Activated naive CD4-positive, alpha-beta T cell (primary cell): ENCODE results near the gene HCLS1.
"Not testable (repeated sequence)": the region's sequence is repeated elsewhere in the genome, so short reads cannot be mapped to it uniquely, and the experiment has no call there.

Source experiments
- DNase-seq, 4 experiments: peaks; one replicate each; lab custom pipeline; 2025; lab: John Stamatoyannopoulos, UW

The HCLS1 gene

DNA sequence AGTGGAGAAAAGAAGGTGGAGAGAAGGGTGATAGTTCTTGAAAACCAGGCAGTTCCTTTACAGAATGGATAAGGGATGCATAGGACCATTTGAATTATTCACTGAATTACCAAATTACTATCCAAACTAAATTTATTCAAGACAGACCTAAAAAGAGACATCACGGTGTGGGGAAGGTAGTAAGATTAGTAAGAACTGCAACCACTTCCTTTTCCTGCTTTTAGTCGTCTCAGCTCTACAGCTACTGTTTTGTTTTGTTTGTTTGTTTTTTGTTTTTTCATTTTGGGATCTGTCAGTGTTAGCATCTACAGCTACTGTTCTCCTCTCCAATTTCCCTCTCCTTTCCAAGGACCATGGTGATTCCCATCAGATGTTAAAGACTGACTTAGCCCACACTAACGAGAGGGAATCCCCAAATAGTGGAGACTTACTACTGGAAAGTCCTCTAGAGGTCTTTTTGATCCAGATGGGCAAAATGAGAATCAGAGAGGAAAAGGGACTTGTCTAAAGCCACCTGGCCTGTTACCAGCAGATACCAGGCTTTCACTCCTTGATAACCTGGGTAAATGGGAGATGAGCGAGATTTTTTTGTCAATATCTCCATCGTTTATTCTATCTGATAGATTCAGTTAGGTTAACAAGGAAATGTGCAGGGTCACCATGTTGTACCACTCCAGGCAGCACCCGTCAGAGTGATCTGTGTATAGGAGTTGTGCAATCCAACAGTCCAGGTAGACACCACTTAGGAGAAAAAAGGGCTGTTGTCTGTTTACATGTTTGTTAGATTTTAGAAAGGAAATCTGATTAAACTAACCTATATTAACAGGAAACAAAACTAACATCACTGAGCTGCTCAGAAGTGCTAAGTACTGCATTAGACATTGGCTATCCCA is 6.0 kb downstream of the HCLS1 start:
- DNase-seq, result no peak

GRCh38 chr3:121651684-121652083 is 9.0 kb downstream of the HCLS1 start:
- DNase-seq, result no peak

DNA sequence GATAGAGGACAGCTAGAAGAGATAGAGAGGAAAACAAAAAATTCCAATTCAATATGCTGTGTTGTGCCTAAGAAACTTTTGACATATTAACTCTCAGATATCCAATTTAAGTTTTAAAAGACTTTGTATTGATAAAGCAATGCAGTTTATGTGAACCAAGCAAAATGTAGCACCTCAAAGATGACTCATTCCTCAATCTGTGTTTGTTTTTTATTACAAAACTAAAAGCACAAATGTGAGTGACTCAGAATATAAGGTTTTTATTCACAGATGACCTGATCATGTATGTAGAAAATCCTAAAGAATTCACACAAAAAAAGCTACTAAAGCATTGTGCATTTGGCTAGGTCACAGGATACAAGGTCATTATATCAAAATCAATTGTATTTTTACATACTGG is 11.1 kb downstream of the HCLS1 start:
- no peak for DNase-seq

GRCh38 chr3:121648219-121648958 is 12.3 kb downstream of the HCLS1 start:
- no peak for DNase-seq

GRCh38 chr3:121645054-121645453 is 15.6 kb downstream of the HCLS1 start:
- no peak for DNase-seq

GRCh38 chr3:121642601-121643314 is 17.9 kb downstream of the HCLS1 start:
- DNase-seq, result no peak

GRCh38 chr3:121641127-121641526 is 19.6 kb downstream of the HCLS1 start:
- no peak for DNase-seq

DNA sequence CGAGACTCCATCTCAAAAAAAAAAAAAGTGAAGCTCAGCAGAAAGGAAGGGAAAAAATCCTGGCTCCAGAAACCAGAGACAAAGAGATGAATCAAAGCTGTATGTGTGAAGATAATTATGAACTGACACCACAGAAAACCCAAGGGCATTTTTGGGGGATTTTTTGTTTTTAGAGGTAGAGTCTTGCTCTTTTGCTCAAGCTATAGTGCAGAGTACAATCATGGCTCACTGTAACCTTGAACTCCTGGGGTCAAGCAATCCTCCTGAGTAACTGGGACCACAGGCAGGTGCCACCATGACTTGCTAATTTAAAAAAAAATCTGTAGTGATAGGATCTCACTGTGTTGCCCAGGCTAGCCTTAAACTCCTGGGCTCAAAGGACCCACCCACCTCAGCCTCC is 22.8 kb downstream of the HCLS1 start:
- no peak for DNase-seq

- no peak for DNase-seq
Measured at GRCh38 chr3:121630355-121630754, 30.3 kb downstream of the HCLS1 start.

DNA sequence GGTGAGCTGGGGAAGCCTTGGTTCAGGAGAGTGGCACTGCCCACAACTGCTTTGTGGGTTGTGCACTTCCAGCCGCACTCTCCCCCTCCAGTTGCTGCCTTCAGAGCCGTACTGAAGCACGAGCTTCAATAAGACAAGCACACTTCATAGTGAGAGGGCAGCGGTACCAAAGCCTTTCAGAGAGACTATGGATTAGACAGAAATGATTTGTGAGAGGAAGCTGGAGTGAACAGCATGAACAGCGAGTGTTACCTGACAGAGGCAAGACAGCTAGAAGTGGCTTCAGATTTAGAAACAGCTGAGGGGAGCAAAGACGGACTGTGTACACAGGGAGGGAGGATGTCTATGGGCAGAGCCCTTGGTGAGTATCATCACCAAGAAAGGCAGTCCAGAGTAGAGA is 31.1 kb downstream of the HCLS1 start:
- no peak for DNase-seq

DNA sequence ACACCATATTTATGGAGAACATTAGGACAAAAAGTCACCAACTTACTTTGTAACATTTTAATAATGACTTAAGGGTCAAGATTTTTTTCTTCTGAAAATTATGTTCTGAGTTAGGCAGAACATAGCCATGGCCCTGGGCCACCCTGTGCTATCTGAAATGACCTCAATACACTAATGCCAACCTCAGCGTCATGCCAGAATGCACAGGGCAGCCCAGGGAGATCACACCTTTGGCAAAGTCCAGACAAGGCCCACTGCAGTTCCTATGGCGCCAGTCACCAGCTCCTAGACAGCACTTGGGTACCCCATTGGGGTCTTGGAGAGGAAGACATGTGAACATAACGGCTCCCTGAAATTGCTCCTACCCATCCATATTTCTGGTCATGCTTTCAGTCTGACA is 33.1 kb downstream of the HCLS1 start:
- DNase-seq, result no peak

DNA sequence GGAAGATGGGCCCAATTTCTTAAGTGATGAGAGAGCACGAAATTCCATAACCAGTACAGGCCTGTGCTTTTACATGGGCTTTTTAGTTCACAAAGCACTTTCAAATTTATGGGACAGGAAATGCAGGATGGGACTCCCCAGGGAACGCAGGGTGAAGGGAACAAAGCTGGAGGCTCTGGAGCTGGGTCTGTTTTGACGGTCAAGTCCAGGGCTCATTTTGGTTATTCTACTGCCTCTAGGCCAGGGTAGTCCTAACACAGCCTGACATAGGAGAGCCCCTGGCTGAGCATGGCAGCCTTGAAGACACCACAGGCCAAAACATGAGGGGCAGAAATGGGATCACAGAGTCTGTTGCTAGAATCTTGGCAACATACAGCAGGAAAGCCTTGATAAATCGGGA is 33.5 kb downstream of the HCLS1 start:
- DNase-seq, result no peak

DNA sequence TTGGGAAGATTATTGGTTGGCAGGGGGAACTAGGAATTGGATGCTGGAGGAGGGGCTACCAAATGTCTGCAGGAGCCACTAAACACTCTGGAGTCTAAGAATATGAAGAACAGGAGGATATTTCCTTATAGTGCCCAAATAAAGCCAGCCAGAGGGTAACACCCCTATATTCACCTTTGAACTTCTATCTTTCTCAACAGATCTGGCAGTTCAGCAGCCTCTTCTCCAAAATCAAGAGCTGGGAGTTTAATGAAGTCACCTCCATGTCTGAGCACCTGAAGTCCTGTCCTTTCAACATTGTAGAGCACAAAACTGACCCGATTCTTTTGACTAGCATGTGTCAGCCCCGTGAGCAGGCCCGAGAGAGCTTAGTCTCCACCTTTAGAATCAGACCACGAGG is 34.2 kb downstream of the HCLS1 start:
- no peak for DNase-seq

DNA sequence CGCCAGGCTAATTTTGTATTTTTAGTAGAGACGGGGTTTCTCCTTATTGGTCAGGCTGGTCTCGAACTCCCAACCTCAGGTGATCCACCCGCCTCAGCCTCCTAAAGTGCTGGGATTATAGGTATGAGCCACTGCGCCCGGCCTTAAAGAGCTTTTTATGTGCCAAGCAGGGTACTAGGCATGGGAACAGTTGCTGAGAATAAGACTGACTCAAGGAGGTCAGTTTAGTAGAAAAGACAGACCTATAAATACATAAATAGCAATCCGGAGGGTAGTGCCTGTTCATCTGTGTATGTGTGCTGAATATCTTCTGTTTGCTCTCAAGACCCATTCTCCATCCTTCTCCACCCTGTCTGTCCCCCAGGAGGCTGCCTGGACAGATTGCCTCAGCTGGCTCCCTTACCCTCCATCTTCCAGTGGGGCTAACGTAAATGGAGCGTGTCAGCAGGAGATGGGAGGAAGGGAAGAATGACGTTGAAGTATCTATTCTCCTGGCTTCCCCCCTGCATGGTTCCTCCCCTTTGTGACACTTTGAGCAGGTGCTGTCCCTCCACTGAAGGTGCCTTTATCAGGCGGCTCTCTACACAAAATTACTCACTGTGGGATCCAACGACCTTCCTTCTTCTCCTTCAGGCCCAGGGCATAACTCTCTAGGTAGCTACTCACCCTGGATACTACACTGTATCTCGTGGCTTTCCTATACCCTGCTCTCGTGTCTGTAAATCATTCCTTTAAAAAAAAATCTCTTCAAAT is 36.4 kb downstream of the HCLS1 start:
- DNase-seq, result no peak

DNA sequence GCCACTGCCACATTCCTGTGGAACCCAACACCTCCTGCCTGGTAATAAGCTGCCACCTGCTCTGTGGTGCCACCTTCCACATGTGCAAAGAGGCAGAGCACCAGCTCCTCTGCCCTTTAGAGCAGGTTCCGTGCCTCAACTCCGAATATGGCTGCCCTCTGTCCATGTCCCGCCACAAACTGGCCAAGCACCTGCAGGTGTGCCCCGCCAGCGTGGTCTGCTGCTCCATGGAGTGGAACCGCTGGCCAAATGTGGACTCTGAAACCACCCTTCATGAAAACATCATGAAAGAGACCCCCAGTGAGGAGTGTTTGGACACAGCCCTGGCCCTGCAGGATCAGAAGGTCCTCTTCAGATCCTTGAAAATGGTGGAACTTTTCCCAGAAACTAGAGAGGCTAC is 39.2 kb downstream of the HCLS1 start:
- no peak for DNase-seq

- DNase-seq, result no peak
Measured at GRCh38 chr3:121619691-121620090, 41.0 kb downstream of the HCLS1 start.

- no peak for DNase-seq
Measured at GRCh38 chr3:121606106-121606505, 54.6 kb downstream of the HCLS1 start.

- DNase-seq, result no peak
Measured at GRCh38 chr3:121604759-121605158, 55.9 kb downstream of the HCLS1 start.

GRCh38 chr3:121601212-121601812 is 59.4 kb downstream of the HCLS1 start:
- no peak for DNase-seq

DNA sequence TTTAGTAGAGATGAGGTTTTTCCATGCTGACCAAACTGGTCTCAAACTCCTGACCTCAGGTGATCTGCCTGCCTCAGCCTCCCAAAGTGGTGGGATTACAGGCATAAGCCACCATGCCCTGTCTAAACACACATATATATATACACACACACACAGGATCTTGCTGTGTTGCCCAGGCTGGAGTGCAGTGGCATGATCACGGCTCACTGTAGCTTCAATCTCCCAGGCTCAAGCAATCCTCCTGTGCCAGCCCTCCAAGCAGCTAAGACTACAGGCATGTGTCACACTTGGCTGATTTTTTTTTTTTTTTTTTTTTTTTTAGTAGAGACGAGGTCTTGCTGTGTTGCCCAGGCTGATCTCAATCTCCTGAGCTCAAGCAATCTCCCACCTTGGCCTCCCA is 60.8 kb downstream of the HCLS1 start:
- not testable (repeated sequence) for DNase-seq

DNA sequence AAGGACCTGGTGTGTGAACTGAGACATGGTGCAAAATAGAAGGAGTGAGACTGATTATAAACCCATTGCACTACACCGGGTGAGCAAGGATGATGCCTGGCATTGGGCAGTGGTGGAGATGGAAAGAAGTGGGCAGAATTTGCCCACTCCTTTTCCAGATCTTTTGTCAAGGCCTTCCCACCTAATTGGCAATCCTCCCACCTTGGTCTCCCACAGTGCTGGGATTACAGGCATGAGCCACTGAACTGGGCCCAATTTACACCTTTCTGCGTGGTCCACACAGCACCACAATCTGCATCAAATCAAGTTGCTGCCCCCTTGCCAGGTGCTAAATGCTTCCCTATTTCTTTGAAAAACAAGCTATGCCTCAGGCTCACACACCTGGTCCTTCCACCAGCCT is 62.1 kb downstream of the HCLS1 start:
- DNase-seq, result no peak
